ENCODE measurements around the gene FOXC1.

The FOXC1 gene

GRCh38 chr6:1624851-1625781 lies 15.4 kb downstream of the FOXC1 start:
- no peak for DNase-seq

GRCh38 chr6:1625794-1626435 lies 16.2 kb downstream of the FOXC1 start:
- no peak for DNase-seq

GRCh38 chr6:1626481-1626880 lies 16.8 kb downstream of the FOXC1 start:
- no peak for DNase-seq

GRCh38 chr6:1627827-1628560 lies 18.3 kb downstream of the FOXC1 start:
- no peak for DNase-seq

GRCh38 chr6:1629316-1629715 lies 19.6 kb downstream of the FOXC1 start:
- no peak for DNase-seq

- no peak for DNase-seq
These were observed 20.6 kb downstream of the FOXC1 start for GRCh38 chr6:1630212-1630770.

- no peak for DNase-seq
These were observed 21.1 kb downstream of the FOXC1 start for GRCh38 chr6:1630771-1631217.

- no peak for DNase-seq
These were observed 21.5 kb downstream of the FOXC1 start for GRCh38 chr6:1631251-1631650.

- DNase-seq, result no peak
These were observed 23.8 kb downstream of the FOXC1 start for GRCh38 chr6:1633366-1634021.

GRCh38 chr6:1634081-1634480 lies 24.4 kb downstream of the FOXC1 start:
- DNase-seq, result no peak

GRCh38 chr6:1635305-1636010 lies 25.7 kb downstream of the FOXC1 start:
- no peak for DNase-seq

GRCh38 chr6:1636272-1636825 lies 26.6 kb downstream of the FOXC1 start:
- no peak for DNase-seq

GRCh38 chr6:1636971-1637871 lies 27.5 kb downstream of the FOXC1 start:
- no peak for DNase-seq

- DNase-seq, result no peak
These were observed 29.7 kb downstream of the FOXC1 start for GRCh38 chr6:1639430-1639829.

- DNase-seq, result no peak
These were observed 30.8 kb downstream of the FOXC1 start for GRCh38 chr6:1640476-1640875.

GRCh38 chr6:1641343-1641885 lies 31.7 kb downstream of the FOXC1 start:
- no peak for DNase-seq

- DNase-seq, result no peak
These were observed 33.4 kb downstream of the FOXC1 start for GRCh38 chr6:1643111-1643510.

- no peak for DNase-seq
These were observed 34.2 kb downstream of the FOXC1 start for GRCh38 chr6:1643830-1644445.

GRCh38 chr6:1644516-1645060 lies 34.9 kb downstream of the FOXC1 start:
- DNase-seq, result no peak

Measured in stimulated activated naive CD4-positive, alpha-beta T cell treated with Interleukin-2 at 50 U/mL for 16 hours (primary cell).